Measurements from ENCODE around the gene HAAO. TPM values are rescaled to one million over a fixed set of nuclear protein-coding genes. Genes with fewer than 3 reads are reported as not detected.
A peak's percentile ranks its signal among the peaks of the same experiment; 100 is the strongest.

HAAO gene
- total and polyA plus RNA-seq, 2 experiments from 2014 or later: 2.6 to 3.2 TPM

DNA sequence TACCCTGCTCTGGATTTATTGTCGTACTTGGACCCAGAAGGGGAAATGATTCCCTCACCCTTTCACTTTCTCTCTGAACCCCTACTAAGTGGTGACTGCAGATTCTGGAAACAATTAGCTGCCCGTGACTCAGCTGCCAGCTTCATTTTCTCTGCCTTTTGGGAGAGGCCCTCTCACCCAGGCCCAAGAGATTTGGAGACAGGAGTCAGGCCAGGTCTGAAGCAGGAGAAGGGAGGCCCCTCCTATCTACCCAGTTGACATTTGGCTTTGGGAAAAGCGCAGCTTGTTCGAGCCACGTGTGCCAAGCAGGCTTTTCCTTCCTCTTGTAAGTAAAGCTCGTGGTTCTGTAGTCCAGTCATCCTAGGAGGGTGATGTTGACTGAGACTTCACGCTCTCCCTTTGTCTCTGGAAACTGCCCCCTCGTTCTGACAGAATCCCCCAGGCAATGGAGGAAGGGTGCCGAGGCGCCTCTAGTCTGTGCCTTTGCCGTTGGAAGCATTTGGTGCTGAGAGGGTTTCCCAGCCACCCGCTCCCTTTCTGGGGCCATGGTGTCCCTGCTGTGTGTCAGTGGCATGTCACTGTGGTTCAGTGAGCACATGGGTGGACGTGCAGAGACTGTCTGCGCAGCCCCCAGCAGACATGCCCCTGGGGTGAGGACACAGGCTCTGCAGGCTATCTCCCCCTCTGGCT lies 37.0 kb downstream of the HAAO start:
- no peaks in the 10 kb centered on the region for H3K36me3 ChIP-seq (ENCODE audit: insufficient read depth)
- no peak overlapping the region for H3K27ac ChIP-seq (ENCODE audit: low read depth)
- H3K9me2 ChIP-seq (ENCODE audit: insufficient read depth): no peaks in the 10 kb centered on the region
- 0 out of 2 replicates have a peak, but pooled peaks cover 6% of the 10 kb centered on the region for H3K4me1 ChIP-seq (ENCODE audit: insufficient read depth)
- H3K4me2 ChIP-seq: no peak overlapping the region
- no peak for DNase-seq (ENCODE audit: low spot score)
- 0 out of 2 replicates have a peak, but pooled peaks cover under 1% of the 10 kb centered on the region for H4K20me1 ChIP-seq (replicated peaks; ENCODE audit: insufficient read depth)
- H3K27me3 Mint-ChIP-seq (ENCODE audit: insufficient read depth, low read depth, poor library complexity): peaks cover 8% of the 10 kb centered on the region
- H2AFZ ChIP-seq: no peak overlapping the region
- no peak overlapping the region for H3K4me3 Mint-ChIP-seq
- no peaks in the 10 kb centered on the region for H3K79me2 ChIP-seq (replicated peaks; ENCODE audit: insufficient read depth)
- ATAC-seq: no peak
- no peaks in the 10 kb centered on the region for H3K9me3 Mint-ChIP-seq
- H3K27me3 ChIP-seq (ENCODE audit: insufficient read depth): no peaks in the 10 kb centered on the region
- H3F3A ChIP-seq (replicated peaks; ENCODE audit: low read depth): no peaks in the 10 kb centered on the region
- no peak for TF ChIP-seq CTCF (conservative IDR thresholded peaks at IDR 0.05; ENCODE audit: low read depth in 2 of 2)
- 0 out of 2 replicates have a peak overlapping the region, but pooled peaks have one; percentile 47 for H3K27ac Mint-ChIP-seq
- H3K4me3 ChIP-seq: no peak overlapping the region
- H3K4me1 Mint-ChIP-seq: peaks cover 14% of the 10 kb centered on the region
- no peaks in the 10 kb centered on the region; the same call in 2 of the 3 replicates for H3K36me3 Mint-ChIP-seq (ENCODE audit: low read depth)

DNA sequence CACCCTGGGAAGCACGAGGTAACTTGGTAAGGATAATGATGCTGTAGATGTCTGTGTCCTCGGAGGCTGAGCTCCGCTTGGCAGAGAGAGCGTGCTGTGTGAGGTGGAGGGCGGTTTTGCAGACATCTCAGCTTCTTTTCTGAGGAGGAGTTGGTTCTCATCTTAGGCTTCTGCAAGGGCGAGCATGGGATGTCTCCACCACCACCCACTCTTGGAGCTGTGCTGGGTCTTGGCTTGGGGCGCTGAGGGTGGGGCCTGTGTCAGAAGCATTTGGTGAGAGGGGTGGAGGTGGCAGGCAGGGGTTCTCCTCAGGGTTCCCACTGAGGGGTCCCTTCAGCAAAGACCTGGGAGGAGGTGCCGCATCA lies 37.6 kb downstream of the HAAO start:
- Histone ChIP-seq H3K79me2 (replicated peaks; ENCODE audit: insufficient read depth) (no peaks in the 10 kb centered on the region), H3K36me3 (ENCODE audit: insufficient read depth) (no peaks in the 10 kb centered on the region), H3K9me2 (ENCODE audit: insufficient read depth) (no peaks in the 10 kb centered on the region), H2AFZ (no peak overlapping the region), H3K27me3 (ENCODE audit: insufficient read depth) (no peaks in the 10 kb centered on the region), H3K27ac (ENCODE audit: low read depth) (no peak overlapping the region), H4K20me1 (replicated peaks; ENCODE audit: insufficient read depth) (no peaks in the 10 kb centered on the region), H3F3A (replicated peaks; ENCODE audit: low read depth) (no peaks in the 10 kb centered on the region), H3K4me2 (no peak overlapping the region), H3K4me1 (ENCODE audit: insufficient read depth) (0 out of 2 replicates have a peak, but pooled peaks cover 6% of the 10 kb centered on the region), H3K4me3 (no peak overlapping the region)
- no peak for ATAC-seq
- Mint-ChIP-seq H3K27ac (no peak overlapping the region), H3K27me3 (ENCODE audit: insufficient read depth, low read depth, poor library complexity) (peaks cover 8% of the 10 kb centered on the region), H3K36me3 (ENCODE audit: low read depth) (no peaks in the 10 kb centered on the region; the same call in 2 of the 3 replicates), H3K4me3 (no peak overlapping the region), H3K9me3 (no peaks in the 10 kb centered on the region), H3K4me1 (peaks cover 14% of the 10 kb centered on the region)
- DNase-seq (ENCODE audit: low spot score): no peak
- TF ChIP-seq, protein P1, sequence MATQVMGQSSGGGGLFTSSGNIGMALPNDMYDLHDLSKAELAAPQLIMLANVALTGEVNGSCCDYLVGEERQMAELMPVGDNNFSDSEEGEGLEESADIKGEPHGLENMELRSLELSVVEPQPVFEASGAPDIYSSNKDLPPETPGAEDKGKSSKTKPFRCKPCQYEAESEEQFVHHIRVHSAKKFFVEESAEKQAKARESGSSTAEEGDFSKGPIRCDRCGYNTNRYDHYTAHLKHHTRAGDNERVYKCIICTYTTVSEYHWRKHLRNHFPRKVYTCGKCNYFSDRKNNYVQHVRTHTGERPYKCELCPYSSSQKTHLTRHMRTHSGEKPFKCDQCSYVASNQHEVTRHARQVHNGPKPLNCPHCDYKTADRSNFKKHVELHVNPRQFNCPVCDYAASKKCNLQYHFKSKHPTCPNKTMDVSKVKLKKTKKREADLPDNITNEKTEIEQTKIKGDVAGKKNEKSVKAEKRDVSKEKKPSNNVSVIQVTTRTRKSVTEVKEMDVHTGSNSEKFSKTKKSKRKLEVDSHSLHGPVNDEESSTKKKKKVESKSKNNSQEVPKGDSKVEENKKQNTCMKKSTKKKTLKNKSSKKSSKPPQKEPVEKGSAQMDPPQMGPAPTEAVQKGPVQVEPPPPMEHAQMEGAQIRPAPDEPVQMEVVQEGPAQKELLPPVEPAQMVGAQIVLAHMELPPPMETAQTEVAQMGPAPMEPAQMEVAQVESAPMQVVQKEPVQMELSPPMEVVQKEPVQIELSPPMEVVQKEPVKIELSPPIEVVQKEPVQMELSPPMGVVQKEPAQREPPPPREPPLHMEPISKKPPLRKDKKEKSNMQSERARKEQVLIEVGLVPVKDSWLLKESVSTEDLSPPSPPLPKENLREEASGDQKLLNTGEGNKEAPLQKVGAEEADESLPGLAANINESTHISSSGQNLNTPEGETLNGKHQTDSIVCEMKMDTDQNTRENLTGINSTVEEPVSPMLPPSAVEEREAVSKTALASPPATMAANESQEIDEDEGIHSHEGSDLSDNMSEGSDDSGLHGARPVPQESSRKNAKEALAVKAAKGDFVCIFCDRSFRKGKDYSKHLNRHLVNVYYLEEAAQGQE (IDR thresholded peaks at IDR 0.05; ENCODE audit: unreplicated experiment): no peak
- TF ChIP-seq, protein P2, sequence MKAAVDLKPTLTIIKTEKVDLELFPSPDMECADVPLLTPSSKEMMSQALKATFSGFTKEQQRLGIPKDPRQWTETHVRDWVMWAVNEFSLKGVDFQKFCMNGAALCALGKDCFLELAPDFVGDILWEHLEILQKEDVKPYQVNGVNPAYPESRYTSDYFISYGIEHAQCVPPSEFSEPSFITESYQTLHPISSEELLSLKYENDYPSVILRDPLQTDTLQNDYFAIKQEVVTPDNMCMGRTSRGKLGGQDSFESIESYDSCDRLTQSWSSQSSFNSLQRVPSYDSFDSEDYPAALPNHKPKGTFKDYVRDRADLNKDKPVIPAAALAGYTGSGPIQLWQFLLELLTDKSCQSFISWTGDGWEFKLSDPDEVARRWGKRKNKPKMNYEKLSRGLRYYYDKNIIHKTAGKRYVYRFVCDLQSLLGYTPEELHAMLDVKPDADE (IDR thresholded peaks at IDR 0.05): no peak
- TF ChIP-seq, protein P3, sequence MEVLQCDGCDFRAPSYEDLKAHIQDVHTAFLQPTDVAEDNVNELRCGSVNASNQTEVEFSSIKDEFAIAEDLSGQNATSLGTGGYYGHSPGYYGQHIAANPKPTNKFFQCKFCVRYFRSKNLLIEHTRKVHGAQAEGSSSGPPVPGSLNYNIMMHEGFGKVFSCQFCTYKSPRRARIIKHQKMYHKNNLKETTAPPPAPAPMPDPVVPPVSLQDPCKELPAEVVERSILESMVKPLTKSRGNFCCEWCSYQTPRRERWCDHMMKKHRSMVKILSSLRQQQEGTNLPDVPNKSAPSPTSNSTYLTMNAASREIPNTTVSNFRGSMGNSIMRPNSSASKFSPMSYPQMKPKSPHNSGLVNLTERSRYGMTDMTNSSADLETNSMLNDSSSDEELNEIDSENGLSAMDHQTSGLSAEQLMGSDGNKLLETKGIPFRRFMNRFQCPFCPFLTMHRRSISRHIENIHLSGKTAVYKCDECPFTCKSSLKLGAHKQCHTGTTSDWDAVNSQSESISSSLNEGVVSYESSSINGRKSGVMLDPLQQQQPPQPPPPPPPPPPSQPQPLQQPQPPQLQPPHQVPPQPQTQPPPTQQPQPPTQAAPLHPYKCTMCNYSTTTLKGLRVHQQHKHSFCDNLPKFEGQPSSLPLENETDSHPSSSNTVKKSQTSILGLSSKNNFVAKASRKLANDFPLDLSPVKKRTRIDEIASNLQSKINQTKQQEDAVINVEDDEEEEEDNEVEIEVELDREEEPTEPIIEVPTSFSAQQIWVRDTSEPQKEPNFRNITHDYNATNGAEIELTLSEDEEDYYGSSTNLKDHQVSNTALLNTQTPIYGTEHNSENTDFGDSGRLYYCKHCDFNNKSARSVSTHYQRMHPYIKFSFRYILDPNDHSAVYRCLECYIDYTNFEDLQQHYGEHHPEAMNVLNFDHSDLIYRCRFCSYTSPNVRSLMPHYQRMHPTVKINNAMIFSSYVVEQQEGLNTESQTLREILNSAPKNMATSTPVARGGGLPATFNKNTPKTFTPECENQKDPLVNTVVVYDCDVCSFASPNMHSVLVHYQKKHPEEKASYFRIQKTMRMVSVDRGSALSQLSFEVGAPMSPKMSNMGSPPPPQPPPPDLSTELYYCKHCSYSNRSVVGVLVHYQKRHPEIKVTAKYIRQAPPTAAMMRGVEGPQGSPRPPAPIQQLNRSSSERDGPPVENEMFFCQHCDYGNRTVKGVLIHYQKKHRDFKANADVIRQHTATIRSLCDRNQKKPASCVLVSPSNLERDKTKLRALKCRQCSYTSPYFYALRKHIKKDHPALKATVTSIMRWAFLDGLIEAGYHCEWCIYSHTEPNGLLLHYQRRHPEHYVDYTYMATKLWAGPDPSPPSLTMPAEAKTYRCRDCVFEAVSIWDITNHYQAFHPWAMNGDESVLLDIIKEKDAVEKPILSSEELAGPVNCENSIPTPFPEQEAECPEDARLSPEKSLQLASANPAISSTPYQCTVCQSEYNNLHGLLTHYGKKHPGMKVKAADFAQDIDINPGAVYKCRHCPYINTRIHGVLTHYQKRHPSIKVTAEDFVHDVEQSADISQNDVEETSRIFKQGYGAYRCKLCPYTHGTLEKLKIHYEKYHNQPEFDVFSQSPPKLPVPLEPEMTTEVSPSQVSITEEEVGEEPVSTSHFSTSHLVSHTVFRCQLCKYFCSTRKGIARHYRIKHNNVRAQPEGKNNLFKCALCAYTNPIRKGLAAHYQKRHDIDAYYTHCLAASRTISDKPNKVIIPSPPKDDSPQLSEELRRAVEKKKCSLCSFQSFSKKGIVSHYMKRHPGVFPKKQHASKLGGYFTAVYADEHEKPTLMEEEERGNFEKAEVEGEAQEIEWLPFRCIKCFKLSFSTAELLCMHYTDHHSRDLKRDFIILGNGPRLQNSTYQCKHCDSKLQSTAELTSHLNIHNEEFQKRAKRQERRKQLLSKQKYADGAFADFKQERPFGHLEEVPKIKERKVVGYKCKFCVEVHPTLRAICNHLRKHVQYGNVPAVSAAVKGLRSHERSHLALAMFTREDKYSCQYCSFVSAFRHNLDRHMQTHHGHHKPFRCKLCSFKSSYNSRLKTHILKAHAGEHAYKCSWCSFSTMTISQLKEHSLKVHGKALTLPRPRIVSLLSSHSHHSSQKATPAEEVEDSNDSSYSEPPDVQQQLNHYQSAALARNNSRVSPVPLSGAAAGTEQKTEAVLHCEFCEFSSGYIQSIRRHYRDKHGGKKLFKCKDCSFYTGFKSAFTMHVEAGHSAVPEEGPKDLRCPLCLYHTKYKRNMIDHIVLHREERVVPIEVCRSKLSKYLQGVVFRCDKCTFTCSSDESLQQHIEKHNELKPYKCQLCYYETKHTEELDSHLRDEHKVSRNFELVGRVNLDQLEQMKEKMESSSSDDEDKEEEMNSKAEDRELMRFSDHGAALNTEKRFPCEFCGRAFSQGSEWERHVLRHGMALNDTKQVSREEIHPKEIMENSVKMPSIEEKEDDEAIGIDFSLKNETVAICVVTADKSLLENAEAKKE (CRISPR knock-in tag; IDR thresholded peaks at IDR 0.05): no peak
- TF ChIP-seq CTCF (conservative IDR thresholded peaks at IDR 0.05; ENCODE audit: low read depth in 2 of 2): no peak
